ENCODE measurements around the gene FAM184B. TPM values are rescaled to one million over a fixed set of nuclear protein-coding genes. Genes with fewer than 3 reads are reported as not detected.

FAM184B gene
- total RNA-seq, 6 experiments from 2014 or later, result not detected

DNA sequence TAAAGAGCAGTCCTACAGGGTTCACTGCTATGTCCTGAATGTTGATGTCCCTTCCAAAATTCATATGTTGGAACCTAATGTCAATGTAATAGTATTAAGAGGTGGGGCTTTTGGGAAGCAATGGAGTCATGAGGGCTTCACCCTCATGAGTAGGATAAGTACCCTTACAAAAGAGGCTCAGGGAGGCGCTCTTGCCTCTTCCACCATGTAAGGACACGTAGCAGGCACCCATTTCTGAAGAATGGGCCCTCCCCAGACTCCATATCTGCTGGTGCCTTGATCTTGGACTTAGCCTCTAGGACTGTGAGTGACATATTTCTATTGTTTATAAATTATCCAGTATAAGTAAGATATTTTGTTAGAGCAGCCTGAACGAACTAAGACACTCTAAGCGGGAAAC lies 151.2 kb downstream of the FAM184B start:
- TF ChIP-seq, protein P1, sequence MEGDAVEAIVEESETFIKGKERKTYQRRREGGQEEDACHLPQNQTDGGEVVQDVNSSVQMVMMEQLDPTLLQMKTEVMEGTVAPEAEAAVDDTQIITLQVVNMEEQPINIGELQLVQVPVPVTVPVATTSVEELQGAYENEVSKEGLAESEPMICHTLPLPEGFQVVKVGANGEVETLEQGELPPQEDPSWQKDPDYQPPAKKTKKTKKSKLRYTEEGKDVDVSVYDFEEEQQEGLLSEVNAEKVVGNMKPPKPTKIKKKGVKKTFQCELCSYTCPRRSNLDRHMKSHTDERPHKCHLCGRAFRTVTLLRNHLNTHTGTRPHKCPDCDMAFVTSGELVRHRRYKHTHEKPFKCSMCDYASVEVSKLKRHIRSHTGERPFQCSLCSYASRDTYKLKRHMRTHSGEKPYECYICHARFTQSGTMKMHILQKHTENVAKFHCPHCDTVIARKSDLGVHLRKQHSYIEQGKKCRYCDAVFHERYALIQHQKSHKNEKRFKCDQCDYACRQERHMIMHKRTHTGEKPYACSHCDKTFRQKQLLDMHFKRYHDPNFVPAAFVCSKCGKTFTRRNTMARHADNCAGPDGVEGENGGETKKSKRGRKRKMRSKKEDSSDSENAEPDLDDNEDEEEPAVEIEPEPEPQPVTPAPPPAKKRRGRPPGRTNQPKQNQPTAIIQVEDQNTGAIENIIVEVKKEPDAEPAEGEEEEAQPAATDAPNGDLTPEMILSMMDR (IDR thresholded peaks at IDR 0.05), result no peak
- TF ChIP-seq POLR2A (IDR thresholded peaks at IDR 0.05), result no peak
- Histone ChIP-seq H3K4me3 (no peak overlapping the region), H3K4me1 (no peaks in the 10 kb centered on the region), H3K27me3 (no peaks in the 10 kb centered on the region), H3K36me3 (peaks cover 0 to 66% (median 34%) of the 10 kb centered on the region in 4 donors), H3K27ac (no peak overlapping the region), H3K9me3 (no peaks in the 10 kb centered on the region)
- no peak for DNase-seq
- WGBS (ENCODE audit: insufficient coverage, low coverage, low lambda C conversion rate, missing lambda C conversion rate), result 96% methylated on average over 2 of the region's 4 CpGs
- no peak for ATAC-seq
- intact Hi-C loops (cut with DNase I), result loop anchor here (5.0 to 10.0 kb wide), 2 partner anchors 38 to 85 kb away; no protein-coding TSS in a partner anchor

- TF ChIP-seq, protein P1 (IDR thresholded peaks at IDR 0.05), result no peak
- no peak for TF ChIP-seq POLR2A (IDR thresholded peaks at IDR 0.05)
- ATAC-seq, result no peak
- intact Hi-C loops (cut with DNase I), result no loop called here
Observed at GRCh38 chr4:17624821-17625220, 156.6 kb downstream of the FAM184B start.

GRCh38 chr4:17623451-17624001 lies 157.9 kb downstream of the FAM184B start:
- no peak for ATAC-seq
- no peak for DNase-seq
- no peak overlapping the region for H3K27ac ChIP-seq
- H3K36me3 ChIP-seq, result peaks cover 0 to 87% (median 46%) of the 10 kb centered on the region in 4 donors
- no peaks in the 10 kb centered on the region for H3K9me3 ChIP-seq
- no peak for TF ChIP-seq POLR2A (IDR thresholded peaks at IDR 0.05)
- TF ChIP-seq, protein P1 (IDR thresholded peaks at IDR 0.05), result no peak
- intact Hi-C loops (cut with DNase I), result no loop called here
- 78% methylated on average over 7 of the region's 7 CpGs for WGBS (ENCODE audit: insufficient coverage, low coverage, low lambda C conversion rate, missing lambda C conversion rate)
- no peaks in the 10 kb centered on the region for H3K4me1 ChIP-seq
- H3K4me3 ChIP-seq, result no peak overlapping the region
- no peaks in the 10 kb centered on the region for H3K27me3 ChIP-seq

More at GRCh38 chr4:17624821-17625220, 156.6 kb downstream of the FAM184B start:
- Histone ChIP-seq H3K27me3 (no peaks in the 10 kb centered on the region), H3K36me3 (peaks cover 0 to 87% (median 48%) of the 10 kb centered on the region in 4 donors), H3K4me1 (no peaks in the 10 kb centered on the region), H3K4me3 (no peak overlapping the region), H3K9me3 (no peaks in the 10 kb centered on the region), H3K27ac (no peak overlapping the region)
- DNase-seq, result no peak
- no CpG with 5 or more reads among the region's 2 CpGs for WGBS (ENCODE audit: insufficient coverage, low coverage, low lambda C conversion rate, missing lambda C conversion rate)

- H3K27me3 ChIP-seq, result no peaks in the 10 kb centered on the region
- no peak overlapping the region for H3K4me3 ChIP-seq
- H3K36me3 ChIP-seq, result peaks cover 0 to 50% (median 18%) of the 10 kb centered on the region in 4 donors
- peaks cover 0 to 16% (median 6%) of the 10 kb centered on the region in 4 donors for H3K4me1 ChIP-seq
- WGBS (ENCODE audit: insufficient coverage, low coverage, low lambda C conversion rate, missing lambda C conversion rate), result 33% methylated on average over 4 of the region's 7 CpGs
- no peaks in the 10 kb centered on the region for H3K9me3 ChIP-seq
- no peak overlapping the region for H3K27ac ChIP-seq
- intact Hi-C loops (cut with DNase I), result no loop called here
- DNase-seq (no peak), ATAC-seq (peak in 1 of 4 donors; percentile 48)
- TF ChIP-seq, protein P1 (IDR thresholded peaks at IDR 0.05), result no peak
- TF ChIP-seq POLR2A (IDR thresholded peaks at IDR 0.05), result no peak
Observed at GRCh38 chr4:17619416-17620105, 161.9 kb downstream of the FAM184B start.
